Nephron (organoid): ENCODE results near the gene EIF4A2.

ENCODE experiments used
- H3K27ac Mint-ChIP-seq, 3 experiments: 2 replicates each; pipeline ENCODE4 v1.8.0; 2020; ENCODE audit warnings: mixed read lengths in 3 of 3, mild to moderate bottlenecking in 2 of 3, moderate library complexity in 1 of 3
- H3K27me3 Mint-ChIP-seq: 2 replicates; pipeline ENCODE4 v1.8.0; 2021; ENCODE audit warnings: low read depth, mild to moderate bottlenecking, moderate library complexity, mixed read lengths
- H3K36me3 Mint-ChIP-seq: 2 replicates; pipeline ENCODE4 v1.8.0; 2020; ENCODE audit warnings: low read depth, mixed read lengths
- H3K4me1 Mint-ChIP-seq: 2 replicates; pipeline ENCODE4 v1.8.0; 2020; ENCODE audit warnings: mixed read lengths
- H3K4me3 Mint-ChIP-seq, 3 experiments: 2 replicates each; pipeline ENCODE4 v1.8.0; 2020; ENCODE audit warnings: mild to moderate bottlenecking in 3 of 3, mixed read lengths in 3 of 3, moderate library complexity in 2 of 3
- H3K9me3 Mint-ChIP-seq: 2 replicates; pipeline ENCODE4 v1.8.0; 2020; ENCODE audit warnings: mixed read lengths
- TF ChIP-seq, protein P1 (sequence below), 3 experiments: fragments of 200-600 bp; sonication (generic); IDR thresholded peaks; one replicate each; pipeline ENCODE4 v1.5.0; 2021; ENCODE audit warnings: antibody characterized with exemption in 3 of 3; ENCODE audit not compliant: unreplicated experiment in 3 of 3

Gene EIF4A2

GRCh38 chr3:186783058-186783730 lies at the start of gene EIF4A2:
EIF4A2 (plus strand) TSS chr3:186783577; CDS start chr3:186783611, 34 bp downstream.
- Mint-ChIP-seq H3K9me3 (no peaks in the 10 kb centered on the region), H3K27ac (peak within 1 kb of the TSS; percentile 98 to 100 (median 99)), H3K36me3 (peaks cover 45% of the 10 kb centered on the region), H3K27me3 (no peaks in the 10 kb centered on the region), H3K4me1 (peaks cover 32% of the 10 kb centered on the region), H3K4me3 (peak within 1 kb of the TSS; percentile 95 to 98 (median 98))
- TF ChIP-seq, protein P1, sequence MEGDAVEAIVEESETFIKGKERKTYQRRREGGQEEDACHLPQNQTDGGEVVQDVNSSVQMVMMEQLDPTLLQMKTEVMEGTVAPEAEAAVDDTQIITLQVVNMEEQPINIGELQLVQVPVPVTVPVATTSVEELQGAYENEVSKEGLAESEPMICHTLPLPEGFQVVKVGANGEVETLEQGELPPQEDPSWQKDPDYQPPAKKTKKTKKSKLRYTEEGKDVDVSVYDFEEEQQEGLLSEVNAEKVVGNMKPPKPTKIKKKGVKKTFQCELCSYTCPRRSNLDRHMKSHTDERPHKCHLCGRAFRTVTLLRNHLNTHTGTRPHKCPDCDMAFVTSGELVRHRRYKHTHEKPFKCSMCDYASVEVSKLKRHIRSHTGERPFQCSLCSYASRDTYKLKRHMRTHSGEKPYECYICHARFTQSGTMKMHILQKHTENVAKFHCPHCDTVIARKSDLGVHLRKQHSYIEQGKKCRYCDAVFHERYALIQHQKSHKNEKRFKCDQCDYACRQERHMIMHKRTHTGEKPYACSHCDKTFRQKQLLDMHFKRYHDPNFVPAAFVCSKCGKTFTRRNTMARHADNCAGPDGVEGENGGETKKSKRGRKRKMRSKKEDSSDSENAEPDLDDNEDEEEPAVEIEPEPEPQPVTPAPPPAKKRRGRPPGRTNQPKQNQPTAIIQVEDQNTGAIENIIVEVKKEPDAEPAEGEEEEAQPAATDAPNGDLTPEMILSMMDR (IDR thresholded peaks at IDR 0.05; ENCODE audit: unreplicated experiment in 3 of 3): no peak

- peaks cover 17% of the 10 kb centered on the region for H3K27me3 Mint-ChIP-seq
- H3K4me1 Mint-ChIP-seq: peaks cover 5% of the 10 kb centered on the region
- TF ChIP-seq, protein P1 (IDR thresholded peaks at IDR 0.05; ENCODE audit: unreplicated experiment in 3 of 3): no peak
- H3K27ac Mint-ChIP-seq: no peak overlapping the region
- no peaks in the 10 kb centered on the region for H3K9me3 Mint-ChIP-seq
- H3K4me3 Mint-ChIP-seq: no peak overlapping the region
- H3K36me3 Mint-ChIP-seq: no peaks in the 10 kb centered on the region
Observed at GRCh38 chr3:186742618-186743380, 40.6 kb upstream of the EIF4A2 start.

DNA sequence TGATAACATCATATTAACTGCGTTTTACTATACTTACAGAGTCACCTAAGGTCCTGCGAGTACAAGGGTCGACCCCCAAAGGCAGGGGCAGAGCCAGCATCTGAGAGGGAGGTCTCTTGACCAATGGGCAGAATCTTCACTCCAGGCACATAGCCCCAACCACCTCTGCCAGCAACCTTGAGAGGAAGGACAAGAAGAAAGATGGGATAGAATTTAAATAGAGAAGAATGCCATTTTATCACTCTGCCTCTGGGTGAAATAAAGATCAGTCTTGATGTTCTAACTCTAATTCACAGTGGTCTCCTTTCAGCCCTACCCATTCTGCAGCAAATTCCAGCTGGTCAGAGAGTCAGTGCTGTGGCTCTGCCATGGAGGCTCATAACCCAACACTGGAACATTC lies 39.7 kb upstream of the EIF4A2 start:
- Mint-ChIP-seq H3K9me3 (no peaks in the 10 kb centered on the region), H3K4me1 (peaks cover 5% of the 10 kb centered on the region), H3K27me3 (peaks cover 17% of the 10 kb centered on the region), H3K4me3 (no peak overlapping the region), H3K27ac (no peak overlapping the region), H3K36me3 (no peaks in the 10 kb centered on the region)
- TF ChIP-seq, protein P1 (IDR thresholded peaks at IDR 0.05; ENCODE audit: unreplicated experiment in 3 of 3): no peak

DNA sequence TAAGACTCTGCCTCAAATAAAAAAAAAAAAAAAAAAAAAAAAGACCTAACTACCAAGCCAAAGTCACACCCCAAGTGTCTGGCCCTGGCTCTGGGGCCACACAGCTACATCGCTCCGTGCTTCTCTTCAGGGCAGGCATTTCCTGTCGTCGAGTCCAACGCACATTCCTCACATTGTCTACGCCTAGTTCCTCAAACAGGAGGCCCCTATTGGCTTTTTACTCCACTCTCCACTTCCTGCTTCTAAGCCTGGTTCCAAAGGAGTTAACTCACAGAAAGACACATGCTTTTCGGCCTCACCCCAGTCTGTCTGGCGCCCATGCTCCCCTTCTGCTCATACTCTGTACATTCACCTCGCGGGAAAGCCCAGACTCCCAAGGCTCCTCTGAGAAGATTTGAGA lies 37.4 kb upstream of the EIF4A2 start:
- TF ChIP-seq, protein P1 (IDR thresholded peaks at IDR 0.05; ENCODE audit: unreplicated experiment in 3 of 3): no peak
- peak overlapping the region in 1 of 3 experiments; percentile 24 for H3K4me3 Mint-ChIP-seq
- peak overlapping the region in 2 of 3 experiments; percentile 37 to 84 for H3K27ac Mint-ChIP-seq
- no peaks in the 10 kb centered on the region for H3K36me3 Mint-ChIP-seq
- no peaks in the 10 kb centered on the region for H3K9me3 Mint-ChIP-seq
- H3K27me3 Mint-ChIP-seq: peaks cover 17% of the 10 kb centered on the region
- peaks cover 5% of the 10 kb centered on the region for H3K4me1 Mint-ChIP-seq

GRCh38 chr3:186750316-186750715 lies 33.1 kb upstream of the EIF4A2 start:
- no peaks in the 10 kb centered on the region for H3K9me3 Mint-ChIP-seq
- no peak overlapping the region for H3K27ac Mint-ChIP-seq
- TF ChIP-seq, protein P1 (IDR thresholded peaks at IDR 0.05; ENCODE audit: unreplicated experiment in 3 of 3): no peak
- no peak overlapping the region for H3K4me3 Mint-ChIP-seq
- peaks cover 7% of the 10 kb centered on the region for H3K27me3 Mint-ChIP-seq
- peaks cover 5% of the 10 kb centered on the region for H3K4me1 Mint-ChIP-seq
- no peaks in the 10 kb centered on the region for H3K36me3 Mint-ChIP-seq
